Stimulated activated CD4-positive, alpha-beta T cell treated with anti-CD3 and anti-CD28 coated beads, TNF-alpha, amount 100 ng/mL, for 48 hours (primary cell): ENCODE results near the gene XPO6.
"Not testable (repeated sequence)": the region's sequence is repeated elsewhere in the genome, so short reads cannot be mapped to it uniquely, and the experiment has no call there.

ENCODE experiments used
- DNase-seq, 3 donors: peaks; one replicate each; pipeline ENCODE4 v3.0.0-alpha.2; 2020; ENCODE audit warnings: low read depth in 3 of 3

XPO6 gene

GRCh38 chr16:28149011-28149888, 62.5 kb downstream of the XPO6 start:
- no peak for DNase-seq

GRCh38 chr16:28146536-28146935, 65.2 kb downstream of the XPO6 start:
- no peak for DNase-seq

GRCh38 chr16:28145796-28146195, 66.0 kb downstream of the XPO6 start:
- DNase-seq = no peak

- DNase-seq = peak in 2 of 3 donors; percentile 43 to 44
Observed at GRCh38 chr16:28140788-28141618, 70.8 kb downstream of the XPO6 start.

GRCh38 chr16:28139530-28139929, 72.2 kb downstream of the XPO6 start:
- DNase-seq = no peak

- DNase-seq = no peak
Observed at GRCh38 chr16:28136751-28137434, 74.9 kb downstream of the XPO6 start.

DNA sequence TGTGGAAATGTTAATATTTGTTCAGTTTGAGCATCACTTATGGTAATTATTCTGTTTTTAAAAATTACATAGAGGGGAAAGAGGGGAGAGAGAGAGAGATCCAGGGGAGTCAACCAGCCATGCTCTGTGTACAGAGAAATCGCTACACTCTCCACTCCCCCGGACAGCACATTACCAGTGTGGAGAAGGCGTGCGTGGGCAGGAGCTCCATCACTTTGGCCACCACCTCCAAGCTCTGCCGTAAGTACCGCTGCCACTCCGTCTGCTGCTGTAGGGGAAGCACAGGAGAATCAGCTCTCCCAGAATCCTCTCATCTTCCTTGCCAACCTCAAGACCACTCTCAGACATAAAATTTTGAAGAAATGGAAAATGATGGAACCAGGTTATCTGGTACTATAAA, 78.1 kb downstream of the XPO6 start:
- DNase-seq = no peak

DNA sequence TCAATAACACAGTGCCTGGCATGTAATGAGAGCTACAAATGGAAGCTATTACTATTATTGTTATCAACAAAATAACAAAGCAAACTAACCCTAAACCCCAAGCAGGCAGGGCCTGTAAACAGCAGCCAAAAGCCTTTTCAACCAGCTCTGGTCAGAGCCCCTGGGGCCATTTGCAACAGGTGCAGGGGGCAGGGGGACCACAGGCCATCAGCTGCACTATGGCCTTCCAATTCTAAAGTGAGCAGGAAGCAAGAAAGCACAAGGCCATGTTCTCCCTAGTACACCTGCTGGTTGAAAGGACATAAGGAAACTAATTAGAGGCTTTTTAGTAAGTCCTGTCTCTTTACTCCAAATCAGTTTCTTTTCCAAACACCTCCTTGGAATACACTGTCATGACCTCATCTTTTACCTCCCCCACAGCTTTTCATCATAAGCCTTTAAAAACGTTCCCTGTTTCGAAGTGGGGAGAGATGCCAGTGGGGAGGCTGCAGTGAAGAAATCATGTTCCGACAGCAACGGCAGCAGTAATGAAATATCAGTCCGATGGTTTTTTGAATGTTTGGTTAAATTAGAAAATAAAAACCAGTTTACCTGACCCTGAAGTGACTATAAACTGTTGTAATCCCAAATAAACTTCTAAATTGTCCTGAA, 79.9 kb downstream of the XPO6 start:
- no peak for DNase-seq

DNA sequence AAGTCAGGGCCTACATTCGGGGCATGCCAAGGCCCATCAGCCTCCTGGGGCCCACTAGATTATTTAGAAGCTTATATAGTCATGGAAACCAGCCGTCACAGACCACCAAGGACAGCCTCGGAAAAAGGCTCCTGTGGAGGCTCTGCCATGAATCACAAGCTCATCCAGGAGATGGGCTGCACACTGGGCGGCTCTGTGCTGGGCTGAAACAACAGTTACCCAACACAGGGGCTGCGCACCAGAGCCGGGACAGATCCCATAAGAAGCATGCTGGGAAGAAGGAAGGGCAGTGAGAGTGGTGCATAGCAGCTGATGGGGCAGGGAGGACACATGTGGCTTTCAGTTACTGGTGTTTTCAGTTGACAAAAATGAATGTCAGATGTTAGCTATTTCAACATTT, 80.6 kb downstream of the XPO6 start:
- no peak for DNase-seq

DNA sequence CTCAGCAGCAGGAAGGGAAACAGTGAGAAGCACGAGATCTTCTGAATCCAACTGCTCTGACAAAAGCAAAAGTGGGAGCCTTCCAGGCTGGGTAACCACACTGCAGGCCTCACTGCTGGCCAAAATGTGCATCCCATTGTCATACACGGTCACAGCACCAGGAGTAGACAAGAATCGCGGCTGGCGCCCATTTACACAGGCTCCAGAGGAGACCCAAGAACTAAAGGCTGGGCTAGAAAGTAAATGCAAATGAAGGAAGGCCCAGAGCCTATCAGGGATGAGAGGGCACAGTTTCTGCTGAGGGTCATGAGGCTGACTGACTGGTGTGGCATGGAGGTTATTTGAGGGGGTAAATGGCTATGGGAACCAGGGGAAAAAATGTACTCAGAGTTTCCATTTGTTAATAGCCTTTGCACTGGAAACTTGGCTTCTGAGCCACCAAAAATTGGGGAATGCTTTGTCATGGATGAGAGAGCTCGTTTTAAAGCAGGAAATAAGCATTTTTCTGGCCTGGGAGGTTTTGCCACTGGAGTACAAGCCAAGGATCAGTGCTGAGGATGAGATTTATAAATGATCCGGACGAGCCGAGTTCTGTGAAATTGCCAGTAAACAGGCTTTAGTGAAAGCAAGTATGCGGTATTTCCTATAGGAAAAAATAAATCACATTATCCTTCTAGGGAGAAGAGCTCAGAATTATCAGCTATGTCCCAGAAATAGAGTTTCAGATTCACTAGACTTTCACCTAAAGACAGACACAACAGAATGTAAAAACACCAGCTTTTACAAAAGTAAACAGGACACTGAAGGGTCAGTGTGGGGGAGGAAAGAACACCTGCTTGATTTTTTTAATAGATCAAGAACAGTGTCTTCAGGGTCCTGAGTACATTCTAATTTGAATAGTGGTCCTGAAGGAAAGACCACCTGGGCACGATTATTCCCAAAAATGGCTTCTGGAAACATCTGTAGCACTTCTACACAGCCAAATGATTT, 81.4 kb downstream of the XPO6 start:
- DNase-seq = no peak

GRCh38 chr16:28126684-28127620, 84.8 kb downstream of the XPO6 start:
- DNase-seq = no peak

DNA sequence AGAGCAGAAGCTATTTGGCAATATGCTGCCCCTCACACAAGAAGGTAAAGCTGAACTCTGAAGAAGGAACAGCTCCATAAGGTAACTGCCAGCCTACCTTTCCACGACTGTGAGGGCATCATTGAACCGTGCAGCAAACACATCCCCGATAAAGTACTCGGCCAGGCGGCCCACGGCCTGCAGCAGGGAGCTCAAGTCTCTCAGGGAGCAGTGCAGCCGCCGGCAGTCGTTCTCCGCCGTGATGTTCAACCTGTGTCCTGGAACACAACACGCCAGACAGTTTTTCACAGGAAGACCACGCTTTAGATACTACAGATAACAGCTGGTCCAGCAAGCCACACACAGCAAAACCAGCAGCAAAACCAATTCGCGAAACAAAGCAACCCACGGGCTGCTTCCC, 86.2 kb downstream of the XPO6 start:
- no peak for DNase-seq

- DNase-seq = no peak
Observed at GRCh38 chr16:28121527-28121926, 90.2 kb downstream of the XPO6 start.

DNA sequence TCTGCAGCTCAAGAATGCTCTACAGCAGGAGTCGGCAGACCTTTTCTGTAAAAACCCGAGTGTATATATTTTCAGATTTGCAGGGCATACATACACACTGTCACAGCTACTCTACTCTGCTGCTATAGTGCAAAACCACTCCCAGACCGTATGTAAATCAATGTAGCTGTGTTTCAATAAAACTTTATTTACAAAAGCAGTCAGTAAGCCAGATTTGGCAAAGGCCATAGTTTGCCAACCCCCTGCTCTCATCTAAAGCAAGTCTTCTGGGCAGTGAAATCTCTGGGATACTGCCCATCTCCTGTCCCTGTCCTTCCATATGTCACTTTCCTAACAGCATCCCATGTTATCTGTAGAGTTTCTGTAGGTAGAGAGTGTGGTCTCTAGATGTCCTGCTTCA, 91.0 kb downstream of the XPO6 start:
- no peak for DNase-seq

- DNase-seq = no peak
Observed at GRCh38 chr16:28118637-28119036, 93.1 kb downstream of the XPO6 start.

GRCh38 chr16:28117168-28117565, 94.6 kb downstream of the XPO6 start:
- no peak for DNase-seq

GRCh38 chr16:28115866-28116265, 95.9 kb downstream of the XPO6 start:
- DNase-seq = not testable (repeated sequence)

- DNase-seq = peak in 1 of 3 donors; percentile 8
Observed at GRCh38 chr16:28112908-28113307, 98.9 kb downstream of the XPO6 start.

DNA sequence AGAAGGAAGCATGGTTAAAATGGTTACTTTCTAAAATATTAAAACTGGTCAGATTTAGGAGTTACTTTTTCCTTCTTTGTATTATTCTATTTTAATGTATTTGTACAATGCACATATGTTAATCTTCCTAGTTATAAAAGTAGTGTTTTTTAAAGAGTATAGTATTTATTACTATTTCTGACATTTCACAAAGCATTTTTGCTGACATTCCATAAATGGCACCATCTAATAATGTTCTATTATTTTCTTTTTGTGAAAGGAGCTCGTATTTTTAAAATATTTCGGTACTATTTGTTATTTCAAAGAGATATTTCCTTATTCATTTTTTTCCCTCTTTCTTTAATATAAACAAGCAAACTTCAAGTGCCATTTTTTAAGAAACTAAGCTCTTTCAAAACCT, 100.8 kb downstream of the XPO6 start:
- no peak for DNase-seq
